ENCODE measurements around the gene SLC4A2.

The SLC4A2 gene

GRCh38 chr7:151064454-151064853 lies 5.1 kb downstream of the SLC4A2 start:
- no peak for DNase-seq (ENCODE audit: low spot score)

GRCh38 chr7:151064993-151065392 lies 5.6 kb downstream of the SLC4A2 start:
- DNase-seq (ENCODE audit: low spot score), result no peak

- no peak for DNase-seq (ENCODE audit: low spot score)
Observed at GRCh38 chr7:151065516-151065915, 6.1 kb downstream of the SLC4A2 start.

DNA sequence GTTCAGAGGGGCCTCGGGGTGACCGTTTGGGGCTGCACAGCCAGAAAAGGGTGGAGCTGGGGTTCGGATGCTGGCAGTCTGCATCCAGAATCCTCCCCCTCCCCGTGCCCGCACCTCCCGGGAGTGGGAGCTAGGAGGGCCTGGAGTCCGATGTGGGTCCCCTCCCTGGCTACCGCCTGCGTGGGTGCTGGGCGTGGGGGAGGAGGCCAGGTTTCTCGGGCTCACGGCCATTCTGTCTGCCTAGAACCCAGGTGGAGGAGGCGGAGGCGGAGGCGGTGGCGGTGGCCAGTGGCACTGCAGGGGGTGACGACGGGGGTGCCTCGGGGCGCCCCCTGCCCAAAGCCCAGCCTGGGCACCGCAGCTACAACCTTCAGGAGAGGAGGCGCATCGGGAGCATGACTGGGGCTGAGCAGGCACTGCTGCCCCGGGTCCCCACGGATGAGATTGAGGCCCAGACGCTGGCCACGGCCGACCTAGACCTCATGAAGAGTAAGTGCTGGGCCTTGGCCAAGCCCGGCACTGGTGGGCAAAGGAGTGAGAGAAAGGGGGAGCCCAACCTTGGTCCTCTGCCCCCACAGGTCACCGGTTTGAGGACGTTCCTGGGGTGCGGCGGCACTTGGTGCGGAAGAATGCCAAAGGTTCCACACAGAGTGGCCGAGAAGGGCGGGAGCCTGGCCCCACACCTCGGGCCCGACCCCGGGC lies 7.0 kb downstream of the SLC4A2 start:
- no peak for DNase-seq (ENCODE audit: low spot score)

DNA sequence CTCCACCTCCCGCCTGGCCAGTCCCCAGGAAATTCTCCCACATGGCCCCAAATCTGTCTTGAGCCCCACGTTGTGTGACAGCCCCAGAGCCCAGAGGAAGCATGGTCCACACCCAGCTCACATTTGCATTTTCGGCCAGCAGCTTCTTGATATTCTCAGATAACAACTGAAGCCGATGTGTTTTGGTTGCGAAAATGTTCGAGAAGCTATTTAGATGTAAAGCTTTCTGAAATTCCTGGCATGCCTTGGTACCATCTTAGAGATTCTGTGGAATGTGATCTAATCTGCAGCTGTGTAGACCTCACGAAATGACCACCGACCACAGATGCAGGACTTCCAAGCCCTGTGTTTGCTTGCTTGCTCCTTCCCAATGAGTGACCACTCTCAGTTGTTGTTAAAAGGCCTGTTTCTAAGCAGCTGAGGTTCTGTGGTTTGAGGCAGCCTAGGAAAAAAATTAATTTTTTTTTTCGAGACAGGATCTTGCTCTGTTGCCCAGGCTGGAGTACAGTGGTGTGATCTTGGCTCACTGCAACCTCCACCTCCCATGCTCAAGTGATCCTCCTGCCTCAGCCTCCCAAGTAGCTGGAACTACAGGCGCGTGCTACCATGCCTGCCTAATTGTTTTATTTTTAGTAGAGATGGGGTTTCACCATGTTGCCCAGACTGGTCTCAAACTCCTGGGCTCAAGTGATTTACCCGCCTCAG lies 8.8 kb downstream of the SLC4A2 start:
- DNase-seq (ENCODE audit: low spot score), result no peak

DNA sequence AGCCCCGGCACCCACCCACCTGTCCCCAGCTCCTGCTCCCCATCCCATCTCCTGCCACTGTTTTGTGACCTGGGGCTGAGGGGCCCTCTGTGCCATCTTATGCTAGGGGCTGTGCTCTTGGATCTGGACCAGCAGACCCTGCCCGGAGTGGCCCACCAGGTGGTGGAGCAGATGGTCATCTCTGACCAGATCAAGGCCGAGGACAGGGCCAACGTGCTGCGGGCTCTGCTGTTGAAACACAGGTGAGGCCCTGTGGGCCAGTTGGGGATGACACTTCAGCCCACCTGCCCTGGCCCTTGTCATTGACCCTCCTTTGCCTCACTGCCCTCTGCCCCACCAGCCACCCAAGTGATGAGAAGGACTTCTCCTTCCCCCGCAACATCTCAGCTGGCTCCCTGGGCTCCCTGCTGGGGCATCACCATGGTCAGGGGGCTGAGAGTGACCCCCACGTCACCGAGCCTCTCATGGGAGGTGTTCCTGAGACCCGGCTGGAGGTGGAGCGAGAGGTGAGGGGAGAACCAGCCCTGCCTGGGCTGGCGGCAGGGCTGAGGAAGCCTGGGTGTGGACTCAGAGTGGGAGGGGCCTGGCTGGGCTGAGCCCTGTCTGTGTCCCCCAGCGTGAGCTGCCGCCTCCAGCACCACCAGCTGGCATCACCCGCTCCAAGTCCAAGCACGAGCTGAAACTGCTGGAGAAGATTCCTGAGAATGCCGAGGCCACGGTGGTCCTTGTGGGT lies 10.6 kb downstream of the SLC4A2 start:
- DNase-seq (ENCODE audit: low spot score), result no peak

DNA sequence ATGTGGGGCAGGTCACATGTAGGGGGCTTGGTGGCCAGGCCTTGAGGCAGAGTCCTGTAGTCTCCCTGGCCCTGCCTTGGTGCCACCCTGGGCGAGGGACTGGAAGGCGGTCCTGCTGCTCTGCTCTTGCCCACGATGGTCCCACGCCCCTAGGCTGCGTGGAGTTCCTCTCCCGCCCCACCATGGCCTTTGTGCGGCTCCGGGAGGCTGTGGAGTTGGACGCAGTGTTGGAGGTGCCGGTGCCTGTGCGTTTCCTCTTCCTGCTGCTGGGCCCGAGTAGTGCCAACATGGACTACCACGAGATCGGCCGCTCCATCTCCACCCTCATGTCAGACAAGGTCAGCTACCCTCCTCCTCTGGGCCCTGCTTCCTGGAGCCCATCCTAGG lies 11.2 kb downstream of the SLC4A2 start:
- no peak for DNase-seq (ENCODE audit: low spot score)

GRCh38 chr7:151071032-151071866 lies 11.9 kb downstream of the SLC4A2 start:
- DNase-seq (ENCODE audit: low spot score), result no peak

DNA sequence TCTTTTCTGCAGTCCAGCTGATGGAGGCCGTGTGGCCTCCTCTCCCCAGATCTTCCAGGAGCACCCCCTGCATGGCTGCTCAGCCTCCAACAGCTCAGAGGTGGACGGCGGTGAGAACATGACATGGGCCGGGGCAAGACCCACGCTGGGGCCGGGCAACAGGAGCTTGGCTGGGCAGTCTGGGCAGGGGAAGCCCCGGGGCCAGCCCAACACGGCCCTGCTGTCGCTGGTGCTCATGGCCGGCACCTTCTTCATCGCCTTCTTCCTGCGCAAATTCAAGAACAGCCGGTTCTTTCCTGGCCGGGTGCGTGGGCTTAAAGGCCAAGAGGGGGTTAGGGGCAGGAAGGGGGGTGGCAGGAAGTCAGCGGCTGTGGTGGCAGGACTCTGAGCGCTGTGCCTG lies 14.6 kb downstream of the SLC4A2 start:
- no peak for DNase-seq (ENCODE audit: low spot score)

- no peak for DNase-seq (ENCODE audit: low spot score)
Observed at GRCh38 chr7:151074817-151075661, 15.7 kb downstream of the SLC4A2 start.

DNA sequence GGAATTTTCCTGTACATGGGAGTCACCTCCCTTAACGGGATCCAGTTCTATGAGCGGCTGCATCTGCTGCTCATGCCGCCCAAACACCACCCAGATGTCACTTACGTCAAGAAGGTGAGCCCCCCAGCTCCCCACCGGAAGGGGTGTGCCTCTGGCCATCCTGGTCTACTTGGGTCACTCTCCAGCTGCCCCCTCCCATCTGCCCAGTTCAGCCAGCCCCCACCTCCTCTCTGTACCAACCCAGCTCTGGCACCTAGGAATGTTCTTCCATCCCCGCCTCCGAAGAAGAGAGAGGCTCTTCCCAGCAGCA lies 16.2 kb downstream of the SLC4A2 start:
- no peak for DNase-seq (ENCODE audit: low spot score)

- DNase-seq (ENCODE audit: low spot score), result no peak
Observed at GRCh38 chr7:151075978-151076426, 16.6 kb downstream of the SLC4A2 start.

- peak; percentile 68 for DNase-seq (ENCODE audit: low spot score)
Observed at GRCh38 chr7:151076863-151077704, 17.7 kb downstream of the SLC4A2 start.

- no peak for DNase-seq (ENCODE audit: low spot score)
Observed at GRCh38 chr7:151077705-151078232, 18.4 kb downstream of the SLC4A2 start.

- DNase-seq (ENCODE audit: low spot score), result no peak
Observed at GRCh38 chr7:151078233-151079040, 19.0 kb downstream of the SLC4A2 start.

DNA sequence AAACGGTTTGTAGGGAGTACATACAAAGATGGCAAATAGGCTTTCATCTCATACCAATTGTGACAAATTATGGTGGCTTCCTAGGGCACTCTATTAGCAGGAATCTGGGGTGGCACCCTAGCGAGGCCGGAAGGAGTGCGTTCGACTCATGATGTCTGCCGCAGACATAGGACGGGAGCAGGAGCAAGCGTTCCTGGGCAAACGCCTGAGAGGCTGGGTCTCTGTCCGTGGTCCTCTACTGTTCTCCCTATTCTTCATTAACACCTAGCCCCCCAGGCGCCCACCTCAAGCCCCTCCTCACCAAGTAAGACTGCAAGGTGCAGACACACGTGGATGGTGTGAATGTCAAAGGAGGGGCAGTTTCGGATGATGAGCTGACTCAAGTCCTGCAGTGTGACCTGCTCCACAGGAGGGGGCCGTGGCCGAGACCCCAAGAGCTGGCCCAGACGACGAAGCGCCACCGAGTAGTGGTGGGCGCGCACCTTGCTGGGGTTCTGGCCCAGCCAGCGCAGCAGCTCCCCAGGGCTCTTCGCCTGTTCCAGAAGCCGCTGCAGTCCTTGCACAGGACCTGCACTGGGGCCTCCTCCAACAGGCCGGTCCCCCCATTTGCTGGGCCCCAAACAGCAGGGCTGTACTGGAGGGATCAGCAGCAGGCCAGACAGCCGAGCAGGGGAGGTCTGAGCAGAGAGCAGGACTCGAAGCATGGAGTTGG lies 20.0 kb downstream of the SLC4A2 start:
- no peak for DNase-seq (ENCODE audit: low spot score)

DNA sequence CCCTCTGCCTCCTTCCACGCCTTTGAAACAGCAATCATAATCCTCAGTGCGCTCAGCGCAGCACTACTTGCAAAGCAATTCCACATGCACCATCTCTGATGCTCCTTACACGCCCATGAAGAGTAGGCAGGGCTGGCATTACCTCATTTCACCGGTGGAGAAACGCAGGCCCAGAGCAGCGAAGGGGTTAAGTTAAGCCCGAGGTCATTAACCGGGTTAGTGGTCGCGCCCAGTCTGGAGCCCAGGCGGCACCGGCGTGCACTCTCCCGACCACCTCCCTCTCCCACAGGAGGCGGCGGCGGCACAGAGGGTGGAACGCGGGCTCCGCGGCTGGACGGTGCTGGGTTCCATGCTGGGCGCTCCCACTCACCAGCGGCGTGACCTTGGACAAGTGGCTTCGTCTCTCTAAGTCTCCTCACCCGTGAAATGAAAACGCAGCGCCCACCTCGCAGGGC lies 20.7 kb downstream of the SLC4A2 start:
- DNase-seq (ENCODE audit: low spot score), result no peak

GRCh38 chr7:151080522-151081169 lies 21.3 kb downstream of the SLC4A2 start, which contains the start of gene FASTK:
Gene FASTK, minus strand, starts transcription at chr7:151080809. Its CDS starts 43 bp downstream, at chr7:151080766.
- peak; percentile 92 for DNase-seq (ENCODE audit: low spot score)
